ENCODE data around the gene TELO2. TPM values are rescaled to one million over a fixed set of nuclear protein-coding genes. Genes with fewer than 3 reads are reported as not detected.

TELO2 gene
- total RNA-seq, 4 donors from 2014 or later = 23.1 to 40.0 (median 34.1) TPM

- H3K4me3 ChIP-seq (ENCODE audit: low read depth, poor library complexity, severe bottlenecking) = no peak overlapping the region
- intact Hi-C loops (cut with DNase I; ENCODE audit: low total_unique reads) = no loop called here
- no peak for DNase-seq (ENCODE audit: low spot score in 2 of 2)
- TF ChIP-seq CTCF (IDR thresholded peaks at IDR 0.05) (no peak), POLR2A (IDR thresholded peaks at IDR 0.05) (no peak)
- WGBS, 2 donors = 86 to 87% methylated on average over 23 of the region's 23 CpGs
These were observed 858 bp upstream of the TELO2 start for GRCh38 chr16:1492082-1492922.

- TF ChIP-seq POLR2A (IDR thresholded peaks at IDR 0.05) (no peak), CTCF (IDR thresholded peaks at IDR 0.05) (no peak)
- WGBS, 2 donors = 0% methylated on average over 26 to 30 of the region's 30 CpGs
- DNase-seq (ENCODE audit: low spot score in 2 of 2) = no peak
- intact Hi-C loops (cut with DNase I; ENCODE audit: low total_unique reads) = no loop called here
- peak overlapping the region; percentile 54 for H3K4me3 ChIP-seq (ENCODE audit: low read depth, poor library complexity, severe bottlenecking)
These were observed 560 bp downstream of the TELO2 start for GRCh38 chr16:1493746-1494094.

- WGBS, 2 donors = 29 to 44% methylated on average over 17 to 25 of the region's 25 CpGs
- intact Hi-C loops (cut with DNase I; ENCODE audit: low total_unique reads) = no loop called here
- no peak for DNase-seq (ENCODE audit: low spot score in 2 of 2)
- TF ChIP-seq CTCF (IDR thresholded peaks at IDR 0.05) = no peak
- no peak for TF ChIP-seq POLR2A (IDR thresholded peaks at IDR 0.05)
- peak overlapping the region; percentile 54 for H3K4me3 ChIP-seq (ENCODE audit: low read depth, poor library complexity, severe bottlenecking)
These were observed 1.0 kb downstream of the TELO2 start for GRCh38 chr16:1494129-1494640.

GRCh38 chr16:1494711-1495110, 1.6 kb downstream of the TELO2 start:
- no peak overlapping the region for H3K4me3 ChIP-seq (ENCODE audit: low read depth, poor library complexity, severe bottlenecking)
- intact Hi-C loops (cut with DNase I; ENCODE audit: low total_unique reads) = no loop called here
- DNase-seq (ENCODE audit: low spot score in 2 of 2) = no peak
- TF ChIP-seq CTCF (IDR thresholded peaks at IDR 0.05) = no peak
- no peak for TF ChIP-seq POLR2A (IDR thresholded peaks at IDR 0.05)
- 56 to 74% methylated on average over 13 of the region's 13 CpGs for WGBS, 2 donors

GRCh38 chr16:1495211-1495888, 2.2 kb downstream of the TELO2 start:
- no peak for DNase-seq (ENCODE audit: low spot score in 2 of 2)
- no peak overlapping the region for H3K4me3 ChIP-seq (ENCODE audit: low read depth, poor library complexity, severe bottlenecking)
- intact Hi-C loops (cut with DNase I; ENCODE audit: low total_unique reads) = no loop called here
- 92 to 93% methylated on average over 20 to 39 of the region's 39 CpGs for WGBS, 2 donors
- no peak for TF ChIP-seq POLR2A (IDR thresholded peaks at IDR 0.05)
- TF ChIP-seq CTCF (IDR thresholded peaks at IDR 0.05) = no peak

All from lower leg skin (tissue), 4 donors.